Panc1 (cell line): ENCODE results near the gene ADGRG7. TPM values are rescaled to one million over a fixed set of nuclear protein-coding genes. Genes with fewer than 3 reads are reported as not detected.

Experiments used
- ATAC-seq: fragments of 200-7000 bp; cut with Tn5 transposase; 2 replicates; pipeline ENCODE4 v1.9.1; 2020; ENCODE audit warnings: mild to moderate bottlenecking, moderate library complexity
- BruUV-seq: library from RNA; stranded (reverse); fragments of 400-500 nt; replicated peaks from 2 replicates; lab custom pipeline; 2021; lab: Mats Ljungman, UMichigan
- CTCF ChIA-PET: fragments of 300-600 bp; sonication (Branson Sonifier 250); formaldehyde crosslinking; loops from one replicate; lab custom pipeline; 2022; ENCODE audit warnings: antibody characterized with exemption; lab: Charles Lee
- POLR2A ChIA-PET: fragments of 300-600 bp; sonication (Branson Sonifier 250); formaldehyde crosslinking; loops from one replicate; lab custom pipeline; 2022; ENCODE audit warnings: antibody characterized with exemption; lab: Charles Lee
- DNase-seq: peaks from one replicate; pipeline ENCODE4 v3.0.0-alpha.2; 2010; ENCODE audit warnings: low read depth, low spot score
- H3K27ac ChIP-seq: 2 replicates; pipeline ENCODE4 v1.5.1; 2011; ENCODE audit warnings: mild to moderate bottlenecking, low read length, inconsistent platforms
- H3K27me3 ChIP-seq: fragments of 200-500 bp; sonication (Bioruptor generic); 2 replicates; pipeline ENCODE4 v1.6.0; 2014; ENCODE audit warnings: low read length, inconsistent platforms; ENCODE audit not compliant: control insufficient read depth, insufficient read depth
- H3K36me3 ChIP-seq: fragments of 200-500 bp; sonication (Bioruptor generic); 2 replicates; pipeline ENCODE4 v1.5.1; 2014; ENCODE audit warnings: inconsistent platforms, mild to moderate bottlenecking, low read length, moderate library complexity; ENCODE audit not compliant: control insufficient read depth, insufficient read depth
- H3K4me1 ChIP-seq: 2 replicates; pipeline ENCODE4 v1.5.1; 2011; ENCODE audit warnings: inconsistent platforms, mild to moderate bottlenecking, low read length, moderate library complexity; ENCODE audit not compliant: control insufficient read depth, insufficient read depth
- H3K4me3 ChIP-seq, 2 experiments: 2 replicates each; pipeline ENCODE4 v1.5.1; 2011 to 2012; ENCODE audit warnings: low read depth in 2 of 2, low read length in 2 of 2, mild to moderate bottlenecking in 2 of 2, inconsistent platforms in 1 of 2, moderate library complexity in 1 of 2
- H3K9me3 ChIP-seq: fragments of 200-500 bp; sonication (Bioruptor generic); 2 replicates; pipeline ENCODE4 v1.5.1; 2014; ENCODE audit warnings: low read depth, mild to moderate bottlenecking, inconsistent platforms, low read length, moderate library complexity; ENCODE audit not compliant: control insufficient read depth, insufficient read depth
- CTCF ChIP-seq: fragments of 450-650 bp; IDR thresholded peaks from 2 replicates; pipeline ENCODE4 v1.5.1; 2017; ENCODE audit warnings: mild to moderate bottlenecking
- POLR2AphosphoS5 ChIP-seq: IDR thresholded peaks from 2 replicates; pipeline ENCODE4 v1.6.1; 2012; ENCODE audit warnings: mild to moderate bottlenecking, low read depth, low read length, moderate library complexity
- SIN3A ChIP-seq: IDR thresholded peaks from 2 replicates; pipeline ENCODE4 v1.6.1; 2012; ENCODE audit warnings: low read depth, mild to moderate bottlenecking, low read length, moderate library complexity, borderline replicate concordance; ENCODE audit not compliant: insufficient read depth
- TCF7L2 ChIP-seq: IDR thresholded peaks from 2 replicates; pipeline ENCODE4 v1.6.1; 2011; ENCODE audit warnings: mild to moderate bottlenecking, low read depth, low read length, inconsistent platforms
- in situ Hi-C: cut with HindIII; loops from 2 replicates; pipeline ENCODE4 v1.10.0; 2016; ENCODE audit warnings: low sequenced_read_pairs, low pct_unique_long_range_greater_than_20kb
- intact Hi-C: fragments of 100-400 bp; cut with micrococcal nuclease; formaldehyde crosslinking; loops from one replicate; pipeline ENCODE4 v1.10.0; 2022; ENCODE audit not compliant: unreplicated experiment
- total RNA-seq: library from RNA; stranded (reverse); gene quantifications from one replicate; pipeline ENCODE4 v1.2.1, GENCODE V29; 2021; ENCODE audit not compliant: unreplicated experiment
- TF ChIP-seq, protein P1 (sequence below), 2 experiments: IDR thresholded peaks; 2 replicates each; pipeline ENCODE4 v1.6.1; 2011 to 2012; ENCODE audit warnings: low read depth in 2 of 2, control low read depth in 1 of 2, low read length in 1 of 2, mild to moderate bottlenecking in 1 of 2, moderate library complexity in 1 of 2; ENCODE audit not compliant: insufficient read depth in 1 of 2

ADGRG7 gene
- total RNA-seq, 1 experiment from 2014 or later, result not detected

DNA sequence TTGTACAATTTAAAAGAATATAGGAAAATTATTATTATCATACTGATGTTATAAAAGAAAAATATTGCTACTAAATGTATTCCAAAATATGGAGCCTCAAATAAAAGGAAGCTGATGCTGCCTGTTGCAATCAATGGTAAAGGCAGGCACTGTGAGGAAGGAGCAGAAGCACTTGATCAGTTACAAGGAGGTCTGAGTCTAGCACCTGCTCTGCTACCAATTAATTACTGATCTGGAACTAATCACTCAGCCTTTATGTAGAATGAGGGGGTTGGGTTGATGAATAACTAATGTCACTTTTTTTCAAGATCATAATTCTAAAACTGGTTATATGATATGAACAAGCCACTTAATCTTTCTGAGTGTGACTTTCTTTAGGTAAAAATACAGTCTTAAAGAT lies 5.5 kb downstream of the ADGRG7 start:
- BruUV-seq, result no TSS peak

DNA sequence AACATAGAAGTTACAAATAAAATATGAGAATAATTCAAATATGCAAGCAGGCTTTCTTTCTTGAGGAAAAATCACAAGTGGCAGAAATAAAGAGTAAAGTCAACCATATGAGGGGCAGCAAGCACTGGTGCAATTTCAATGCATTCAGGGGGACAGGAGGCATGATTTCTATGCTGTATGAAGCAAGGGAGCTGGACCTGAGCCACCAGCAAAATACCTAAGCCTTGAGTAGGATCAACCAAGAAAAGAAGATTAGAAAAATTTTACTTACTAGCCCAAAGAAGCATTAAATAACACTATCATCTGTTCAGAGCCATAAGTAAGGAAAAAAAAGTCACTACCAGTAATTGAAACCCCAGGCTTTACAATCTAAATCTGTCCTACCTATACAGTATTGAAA lies 6.3 kb downstream of the ADGRG7 start:
- CTCF ChIA-PET, result no interaction called here

More for the DNA sequence above, 5.5 kb downstream of the ADGRG7 start:
- in situ Hi-C loops, result no loop called here
- Histone ChIP-seq H3K27ac (no peak overlapping the region), H3K27me3 (peaks cover 8% of the 10 kb centered on the region; the same call in 1 of the 2 replicates), H3K4me3 (no peak overlapping the region), H3K4me1 (no peaks in the 10 kb centered on the region), H3K9me3 (no peaks in the 10 kb centered on the region), H3K36me3 (no peaks in the 10 kb centered on the region)
- CTCF ChIA-PET, result interaction anchor here (0.7 kb wide), 1 partner anchor 92 kb away, joined by 3 read pairs; no protein-coding TSS in a partner anchor
- POLR2A ChIA-PET, result no interaction called here
- TF ChIP-seq TCF7L2 (no peak), CTCF (no peak), SIN3A (no peak)
- no peak for DNase-seq
- intact Hi-C loops, result no loop called here
- no peak for ATAC-seq

DNA sequence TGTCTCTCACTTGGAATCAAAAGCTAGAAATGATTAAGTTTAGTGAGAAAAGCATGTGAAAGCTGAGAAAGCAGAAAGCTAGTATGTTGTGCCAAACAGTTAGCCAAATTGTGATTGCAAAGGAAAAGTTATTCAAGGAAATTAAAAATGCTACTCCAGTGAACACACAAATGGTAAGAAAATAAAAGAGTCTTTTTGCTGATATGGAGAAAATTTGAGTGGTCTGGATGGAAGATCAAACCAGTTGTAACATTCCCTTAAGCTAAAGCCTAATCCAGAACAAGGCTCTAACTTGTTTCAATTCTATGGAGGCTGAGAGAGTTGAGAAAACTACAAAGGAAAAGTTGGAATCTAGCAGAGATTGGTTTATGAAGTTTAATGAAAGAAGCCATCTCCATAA lies 11.8 kb downstream of the ADGRG7 start:
- Histone ChIP-seq H3K4me1 (no peaks in the 10 kb centered on the region), H3K27me3 (no peaks in the 10 kb centered on the region), H3K36me3 (no peaks in the 10 kb centered on the region), H3K4me3 (no peak overlapping the region), H3K9me3 (no peaks in the 10 kb centered on the region), H3K27ac (no peak overlapping the region)
- CTCF ChIA-PET, result no interaction called here
- intact Hi-C loops (no loop called here), in situ Hi-C loops (no loop called here)
- DNase-seq (no peak), ATAC-seq (no peak)
- no peak for TF ChIP-seq POLR2AphosphoS5
- TF ChIP-seq TCF7L2, result no peak
- TF ChIP-seq, protein P1, sequence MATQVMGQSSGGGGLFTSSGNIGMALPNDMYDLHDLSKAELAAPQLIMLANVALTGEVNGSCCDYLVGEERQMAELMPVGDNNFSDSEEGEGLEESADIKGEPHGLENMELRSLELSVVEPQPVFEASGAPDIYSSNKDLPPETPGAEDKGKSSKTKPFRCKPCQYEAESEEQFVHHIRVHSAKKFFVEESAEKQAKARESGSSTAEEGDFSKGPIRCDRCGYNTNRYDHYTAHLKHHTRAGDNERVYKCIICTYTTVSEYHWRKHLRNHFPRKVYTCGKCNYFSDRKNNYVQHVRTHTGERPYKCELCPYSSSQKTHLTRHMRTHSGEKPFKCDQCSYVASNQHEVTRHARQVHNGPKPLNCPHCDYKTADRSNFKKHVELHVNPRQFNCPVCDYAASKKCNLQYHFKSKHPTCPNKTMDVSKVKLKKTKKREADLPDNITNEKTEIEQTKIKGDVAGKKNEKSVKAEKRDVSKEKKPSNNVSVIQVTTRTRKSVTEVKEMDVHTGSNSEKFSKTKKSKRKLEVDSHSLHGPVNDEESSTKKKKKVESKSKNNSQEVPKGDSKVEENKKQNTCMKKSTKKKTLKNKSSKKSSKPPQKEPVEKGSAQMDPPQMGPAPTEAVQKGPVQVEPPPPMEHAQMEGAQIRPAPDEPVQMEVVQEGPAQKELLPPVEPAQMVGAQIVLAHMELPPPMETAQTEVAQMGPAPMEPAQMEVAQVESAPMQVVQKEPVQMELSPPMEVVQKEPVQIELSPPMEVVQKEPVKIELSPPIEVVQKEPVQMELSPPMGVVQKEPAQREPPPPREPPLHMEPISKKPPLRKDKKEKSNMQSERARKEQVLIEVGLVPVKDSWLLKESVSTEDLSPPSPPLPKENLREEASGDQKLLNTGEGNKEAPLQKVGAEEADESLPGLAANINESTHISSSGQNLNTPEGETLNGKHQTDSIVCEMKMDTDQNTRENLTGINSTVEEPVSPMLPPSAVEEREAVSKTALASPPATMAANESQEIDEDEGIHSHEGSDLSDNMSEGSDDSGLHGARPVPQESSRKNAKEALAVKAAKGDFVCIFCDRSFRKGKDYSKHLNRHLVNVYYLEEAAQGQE (IDR thresholded peaks at IDR 0.05; ENCODE audit: insufficient read depth in 1 of 2, low read depth in 2 of 2, low read length in 1 of 2), result no peak
- no TSS peak for BruUV-seq
- POLR2A ChIA-PET, result no interaction called here

More for the DNA sequence above, 6.3 kb downstream of the ADGRG7 start:
- Histone ChIP-seq H3K4me3 (no peak overlapping the region), H3K9me3 (no peaks in the 10 kb centered on the region), H3K36me3 (no peaks in the 10 kb centered on the region), H3K27ac (no peak overlapping the region), H3K4me1 (no peaks in the 10 kb centered on the region), H3K27me3 (peaks cover 8% of the 10 kb centered on the region; the same call in 1 of the 2 replicates)
- intact Hi-C loops (no loop called here), in situ Hi-C loops (no loop called here)
- no peak for DNase-seq
- TF ChIP-seq TCF7L2, result no peak
- BruUV-seq, result no TSS peak
- POLR2A ChIA-PET, result no interaction called here
- ATAC-seq, result no peak
